Activated T-helper 1 cell treated with anti-CD3 and anti-CD28 coated beads, Interleukin-12 subunit alpha, Interleukin-12 subunit beta, Interleukin-2, Interleukin-4 antibody, amounts not matched to agents 30 ng/mL and 10 ng/mL and 1 ng/mL, durations not matched to agents 14 hours and 24 hours and 36 hours (primary cell): Measurements from ENCODE around the gene STON1. TPM values are rescaled to one million over a fixed set of nuclear protein-coding genes. Genes with fewer than 3 reads are reported as not detected.
"Not testable (repeated sequence)": the region's sequence is repeated elsewhere in the genome, so short reads cannot be mapped to it uniquely, and the experiment has no call there.

ENCODE experiments used
- DNase-seq: peaks from one replicate; pipeline ENCODE4 v3.0.0; 2021; ENCODE audit warnings: low spot score
- H3K27ac Mint-ChIP-seq: one replicate; pipeline ENCODE4 v1.8.0; 2021; ENCODE audit warnings: mild to moderate bottlenecking, mixed read lengths
- H3K27me3 Mint-ChIP-seq: one replicate; pipeline ENCODE4 v1.8.0; 2022; ENCODE audit warnings: mild to moderate bottlenecking, moderate library complexity, mixed read lengths; ENCODE audit not compliant: insufficient read depth
- H3K36me3 Mint-ChIP-seq: one replicate; pipeline ENCODE4 v1.8.0; 2021; ENCODE audit warnings: low read depth, mixed read lengths
- H3K4me1 Mint-ChIP-seq: one replicate; pipeline ENCODE4 v1.8.0; 2021; ENCODE audit warnings: low read depth, mixed read lengths
- H3K4me3 Mint-ChIP-seq: one replicate; pipeline ENCODE4 v1.8.0; 2021; ENCODE audit warnings: mild to moderate bottlenecking, moderate library complexity, mixed read lengths
- H3K9me3 Mint-ChIP-seq: one replicate; pipeline ENCODE4 v1.8.0; 2021; ENCODE audit warnings: mixed read lengths
- intact Hi-C: fragments of 100-400 bp; cut with micrococcal nuclease; formaldehyde crosslinking; loops from one replicate; pipeline ENCODE4 v1.15.1; 2024
- total RNA-seq: library from RNA; stranded (reverse); gene quantifications from 2 replicates; pipeline ENCODE4 v1.2.3, GENCODE V29; 2022

Gene STON1
- total RNA-seq, 1 donor from 2014 or later: 1.2 TPM

GRCh38 chr2:48619526-48619925, 89.6 kb downstream of the STON1 start:
- H3K36me3 Mint-ChIP-seq: no peaks in the 10 kb centered on the region
- no peak overlapping the region for H3K4me3 Mint-ChIP-seq
- H3K27ac Mint-ChIP-seq: no peak overlapping the region
- DNase-seq: no peak
- intact Hi-C loops: no loop called here
- no peaks in the 10 kb centered on the region for H3K4me1 Mint-ChIP-seq
- no peaks in the 10 kb centered on the region for H3K27me3 Mint-ChIP-seq
- H3K9me3 Mint-ChIP-seq: no peaks in the 10 kb centered on the region

- Mint-ChIP-seq H3K36me3 (no peaks in the 10 kb centered on the region), H3K9me3 (no peaks in the 10 kb centered on the region), H3K4me3 (no peak overlapping the region), H3K27ac (no peak overlapping the region), H3K4me1 (no peaks in the 10 kb centered on the region), H3K27me3 (no peaks in the 10 kb centered on the region)
- DNase-seq: no peak
- intact Hi-C loops: no loop called here
Measured at GRCh38 chr2:48620604-48621003, 90.7 kb downstream of the STON1 start.

DNA sequence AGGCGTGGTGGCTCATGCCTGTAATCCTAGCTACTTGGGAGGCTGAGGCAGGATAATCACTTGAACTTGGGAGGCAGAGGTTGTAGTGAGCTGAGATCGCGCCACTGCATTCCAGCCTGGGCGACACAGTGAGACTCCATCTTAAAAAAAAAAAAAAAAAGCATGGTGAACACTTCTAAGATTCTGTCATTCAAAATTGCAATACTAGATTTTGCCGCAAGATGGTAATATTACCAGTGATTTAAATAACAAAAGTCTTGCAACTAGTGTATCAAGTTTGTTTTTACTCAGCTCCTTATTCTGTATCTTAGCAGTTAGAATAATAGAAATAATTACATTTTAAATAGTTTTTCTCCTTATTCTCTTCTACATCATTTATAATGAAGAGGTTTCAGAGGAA, 92.7 kb downstream of the STON1 start:
- H3K9me3 Mint-ChIP-seq, H3K27ac Mint-ChIP-seq, H3K4me1 Mint-ChIP-seq, H3K4me3 Mint-ChIP-seq, H3K27me3 Mint-ChIP-seq, H3K36me3 Mint-ChIP-seq, DNase-seq, intact Hi-C loops: not testable (repeated sequence)

DNA sequence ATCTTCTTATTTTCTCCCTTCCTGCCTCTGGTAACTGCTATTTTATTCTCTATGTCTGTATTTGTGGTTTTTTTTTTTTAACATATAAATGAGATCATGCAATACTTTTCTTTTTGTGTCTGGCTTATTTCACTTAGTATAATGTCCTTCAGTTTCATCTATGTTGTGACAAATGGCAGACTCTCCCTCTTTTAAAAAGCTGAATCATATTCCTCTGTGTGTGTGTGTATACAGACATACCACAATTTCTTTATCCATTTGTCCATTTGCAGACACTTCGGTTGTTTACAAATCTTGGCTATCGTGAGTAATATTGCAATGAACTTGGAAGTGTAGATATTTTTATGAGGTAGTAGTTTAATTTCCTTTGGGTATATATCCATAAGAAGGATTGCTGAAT, 94.7 kb downstream of the STON1 start:
- no peaks in the 10 kb centered on the region for H3K9me3 Mint-ChIP-seq

DNA sequence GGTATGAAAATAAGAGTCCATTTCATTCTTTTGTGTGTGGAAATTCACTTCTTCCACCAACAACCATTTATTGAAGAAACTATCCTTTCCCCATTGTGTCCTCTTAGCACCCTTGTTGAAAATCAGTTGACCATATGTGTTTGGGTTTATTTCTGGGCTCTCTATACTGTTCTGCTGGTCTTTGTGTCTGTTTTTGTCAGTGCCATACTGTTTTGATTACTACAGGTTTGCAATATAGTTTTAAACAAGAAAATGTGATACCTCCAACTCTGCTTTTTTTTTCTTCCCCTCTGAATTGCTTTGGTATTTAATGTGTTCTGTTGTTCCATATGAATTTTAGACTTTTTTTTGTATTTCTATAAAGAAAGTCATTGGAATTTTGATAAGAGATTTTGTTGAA, 96.1 kb downstream of the STON1 start:
- Mint-ChIP-seq H3K36me3 (no peaks in the 10 kb centered on the region), H3K27ac (no peak overlapping the region), H3K4me1 (no peaks in the 10 kb centered on the region), H3K27me3 (peaks cover 3% of the 10 kb centered on the region), H3K4me3 (no peak overlapping the region), H3K9me3 (no peaks in the 10 kb centered on the region)
- DNase-seq: no peak
- intact Hi-C loops: no loop called here

More for the DNA sequence above, 94.7 kb downstream of the STON1 start:
- intact Hi-C loops: no loop called here
- Mint-ChIP-seq H3K36me3 (no peaks in the 10 kb centered on the region), H3K27me3 (peaks cover 3% of the 10 kb centered on the region), H3K27ac (no peak overlapping the region), H3K4me1 (no peaks in the 10 kb centered on the region), H3K4me3 (no peak overlapping the region)
- no peak for DNase-seq

DNA sequence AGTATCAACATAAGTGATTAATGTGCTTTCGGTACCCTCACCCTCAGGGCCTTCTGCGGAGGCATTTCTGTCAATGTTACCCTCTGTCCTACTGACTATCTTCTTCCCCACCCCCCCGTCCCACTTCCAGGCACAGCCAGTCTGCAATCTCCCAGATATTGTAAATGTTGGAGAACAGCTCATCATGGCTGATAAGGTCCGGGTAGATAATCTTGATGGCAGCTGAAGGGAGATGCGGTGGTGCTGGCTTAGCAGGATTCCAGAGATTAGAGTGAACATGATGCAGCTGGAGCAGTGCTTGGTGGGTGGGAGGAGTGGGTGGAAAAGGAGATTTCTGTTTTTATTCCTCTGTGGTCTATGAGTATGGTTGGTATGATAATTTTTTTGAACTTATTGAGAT, 103.2 kb downstream of the STON1 start:
- Mint-ChIP-seq H3K4me3 (no peak overlapping the region), H3K27ac (no peak overlapping the region), H3K9me3 (no peaks in the 10 kb centered on the region), H3K36me3 (no peaks in the 10 kb centered on the region), H3K4me1 (no peaks in the 10 kb centered on the region), H3K27me3 (no peaks in the 10 kb centered on the region)
- intact Hi-C loops: no loop called here
- DNase-seq: no peak

- H3K36me3 Mint-ChIP-seq: no peaks in the 10 kb centered on the region
- H3K4me3 Mint-ChIP-seq: no peak overlapping the region
Measured at GRCh38 chr2:48635786-48636185, 105.8 kb downstream of the STON1 start.

DNA sequence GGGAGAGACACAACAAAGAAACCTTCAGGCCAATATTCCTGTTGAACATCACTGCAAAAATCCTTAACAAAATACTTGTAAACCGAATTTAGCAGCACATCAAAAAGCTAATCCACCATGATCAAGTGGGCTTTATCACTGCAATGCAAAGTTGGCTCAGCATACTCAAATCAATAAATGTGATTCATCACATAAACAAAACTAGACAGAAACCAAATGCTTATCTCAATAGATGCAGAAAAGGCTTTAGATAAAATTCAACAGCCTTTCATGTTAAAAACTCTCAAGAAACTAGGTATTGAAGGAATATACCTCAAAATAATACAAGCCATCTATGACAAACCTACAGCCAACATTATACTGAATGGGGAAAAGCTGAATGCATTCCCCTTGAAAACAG, 108.3 kb downstream of the STON1 start:
- intact Hi-C loops: no loop called here
- Mint-ChIP-seq H3K4me1 (no peaks in the 10 kb centered on the region), H3K27me3 (peaks cover 7% of the 10 kb centered on the region)

More at GRCh38 chr2:48635786-48636185, 105.8 kb downstream of the STON1 start:
- Mint-ChIP-seq H3K27ac (no peak overlapping the region), H3K27me3 (peaks cover 7% of the 10 kb centered on the region), H3K4me1 (no peaks in the 10 kb centered on the region), H3K9me3 (no peaks in the 10 kb centered on the region)
- DNase-seq: no peak
- intact Hi-C loops: no loop called here

More for the DNA sequence above, 108.3 kb downstream of the STON1 start:
- no peak overlapping the region for H3K27ac Mint-ChIP-seq
- no peaks in the 10 kb centered on the region for H3K36me3 Mint-ChIP-seq
- H3K4me3 Mint-ChIP-seq: no peak overlapping the region
- H3K9me3 Mint-ChIP-seq: no peaks in the 10 kb centered on the region
- DNase-seq: no peak

Other genes with a start within 250 kb of the STON1 start
- gene FOXN2, start 215.5 kb upstream of the STON1 start, total RNA-seq: 55.7 TPM in 2 replicates
- gene PPP1R21, start 89.4 kb upstream of the STON1 start, total RNA-seq: 16.2 and 18.8 TPM in 2 replicates
- 0.39 TPM in 1 of 2 replicates, not detected in the other for gene GTF2A1L, start 87.7 kb downstream of the STON1 start, total RNA-seq
- gene LHCGR, start 225.6 kb downstream of the STON1 start, total RNA-seq: not detected in 2 replicates